Mammary epithelial cell (primary cell): Measurements from ENCODE around the gene KPNA6.

ENCODE experiments used
- EZH2 ChIP-seq: IDR thresholded peaks from 2 replicates; pipeline ENCODE4 v1.6.1; 2012; ENCODE audit warnings: low read length, inconsistent platforms, borderline replicate concordance
- TF ChIP-seq, protein P1 (sequence below), 2 donors: IDR thresholded peaks in 1 of 2; conservative IDR thresholded peaks in 1 of 2; 2 replicates each; pipeline ENCODE4 v1.5.1; 2011 to 2012; ENCODE audit warnings: inconsistent platforms in 2 of 2, low read length in 2 of 2, mild to moderate bottlenecking in 2 of 2, control low read depth in 1 of 2, low read depth in 1 of 2; ENCODE audit not compliant: insufficient read depth in 1 of 2; ENCODE audit errors: extremely low read depth in 1 of 2

DNA sequence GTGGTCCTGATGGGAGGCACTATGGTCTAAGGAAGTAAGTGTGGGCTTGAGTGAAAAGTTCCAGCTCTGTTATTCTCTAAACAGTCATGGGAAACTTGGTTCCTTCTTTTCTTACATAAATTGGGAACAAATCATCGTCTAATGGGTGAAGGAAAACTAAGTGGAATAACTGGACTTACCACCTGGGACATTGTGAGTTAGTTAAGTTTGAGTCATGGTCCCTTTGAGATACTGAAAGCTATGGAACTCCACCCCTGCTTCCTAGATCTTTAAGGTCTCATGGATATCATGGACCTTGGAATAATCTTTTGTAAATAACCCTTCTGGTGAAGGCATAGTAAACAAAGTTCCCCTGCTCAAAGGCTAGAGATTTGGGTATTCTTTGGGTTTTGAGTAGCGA lies 55.5 kb downstream of the KPNA6 start:
- TF ChIP-seq, protein P1, sequence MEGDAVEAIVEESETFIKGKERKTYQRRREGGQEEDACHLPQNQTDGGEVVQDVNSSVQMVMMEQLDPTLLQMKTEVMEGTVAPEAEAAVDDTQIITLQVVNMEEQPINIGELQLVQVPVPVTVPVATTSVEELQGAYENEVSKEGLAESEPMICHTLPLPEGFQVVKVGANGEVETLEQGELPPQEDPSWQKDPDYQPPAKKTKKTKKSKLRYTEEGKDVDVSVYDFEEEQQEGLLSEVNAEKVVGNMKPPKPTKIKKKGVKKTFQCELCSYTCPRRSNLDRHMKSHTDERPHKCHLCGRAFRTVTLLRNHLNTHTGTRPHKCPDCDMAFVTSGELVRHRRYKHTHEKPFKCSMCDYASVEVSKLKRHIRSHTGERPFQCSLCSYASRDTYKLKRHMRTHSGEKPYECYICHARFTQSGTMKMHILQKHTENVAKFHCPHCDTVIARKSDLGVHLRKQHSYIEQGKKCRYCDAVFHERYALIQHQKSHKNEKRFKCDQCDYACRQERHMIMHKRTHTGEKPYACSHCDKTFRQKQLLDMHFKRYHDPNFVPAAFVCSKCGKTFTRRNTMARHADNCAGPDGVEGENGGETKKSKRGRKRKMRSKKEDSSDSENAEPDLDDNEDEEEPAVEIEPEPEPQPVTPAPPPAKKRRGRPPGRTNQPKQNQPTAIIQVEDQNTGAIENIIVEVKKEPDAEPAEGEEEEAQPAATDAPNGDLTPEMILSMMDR (conservative IDR thresholded peaks at IDR 0.05 in 1 of 2, IDR thresholded peaks at IDR 0.05 in 1 of 2; ENCODE audit: extremely low read depth in 1 of 2, insufficient read depth in 1 of 2, low read depth in 1 of 2, low read length in 2 of 2), result no peak
- no peak for TF ChIP-seq EZH2
